ENCODE results near the gene OGFR. TPM values are rescaled to one million over a fixed set of nuclear protein-coding genes. Genes with fewer than 3 reads are reported as not detected.

Gene OGFR
- 33.0 and 40.8 TPM in 2 replicates for total RNA-seq

GRCh38 chr20:62804627-62805154 is at the start of gene OGFR:
TSS of gene OGFR (plus strand) at chr20:62804835. CDS start at chr20:62804860, 25 bp downstream.

GRCh38 chr20:62816884-62817873 is 12.5 kb downstream of the OGFR start, which contains the start of gene COL9A3:
TSS of gene COL9A3 (plus strand) at chr20:62817050. CDS start at chr20:62817065, 15 bp downstream.

DNA sequence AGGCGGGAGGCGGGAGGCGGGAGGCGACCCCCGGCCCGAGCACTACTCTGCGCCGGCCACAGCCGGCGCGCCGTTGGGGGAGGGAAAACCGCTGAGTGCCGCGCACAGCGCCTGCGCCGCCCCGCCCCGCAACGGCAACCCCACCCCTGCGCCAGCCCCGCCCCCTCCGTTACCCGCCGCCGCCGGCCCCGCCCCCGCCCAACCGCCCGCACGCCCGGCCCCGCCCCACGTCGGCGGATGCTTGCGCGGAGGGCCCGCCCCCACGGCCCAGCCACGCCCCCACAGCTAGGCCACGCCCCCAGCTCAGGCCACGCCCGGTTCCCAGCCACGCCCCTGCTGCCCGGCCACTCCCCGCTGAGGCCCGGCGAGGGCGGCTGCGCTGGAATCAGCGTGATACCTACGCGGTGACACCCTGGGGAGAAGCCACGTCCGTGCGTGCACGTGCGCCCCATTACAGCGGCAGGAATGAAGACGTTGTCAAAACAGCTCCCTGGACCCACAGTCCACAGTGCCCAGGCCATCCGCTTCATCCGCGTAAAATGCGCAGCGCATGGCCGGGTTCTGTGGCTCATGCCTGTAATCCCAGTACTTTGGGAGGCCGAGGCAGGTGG is 57.2 kb downstream of the OGFR start, which contains the start of gene TCFL5:
Gene TCFL5, minus strand, starts transcription at position 97 of the 611 bp plus-strand sequence. CDS start 152 bp downstream, outside the sequence.

Other genes with a start within 250 kb of the OGFR start
- gene SLCO4A1, start 162.3 kb upstream of the OGFR start, total RNA-seq, result 4.0 and 5.0 TPM in 2 replicates
- under 0.01 TPM in 1 of 2 replicates, not detected in the other for gene NTSR1, start 96.0 kb upstream of the OGFR start, total RNA-seq
- gene MRGBP, start 8.4 kb upstream of the OGFR start, total RNA-seq, result 11.8 and 17.5 TPM in 2 replicates
- gene COL9A3, start 12.2 kb downstream of the OGFR start, total RNA-seq, result 0.32 and 0.69 TPM in 2 replicates
- 10.2 and 11.7 TPM in 2 replicates for gene TCFL5, start 57.0 kb downstream of the OGFR start, total RNA-seq
- 21.5 and 50.9 TPM in 2 replicates for gene DIDO1, start 121.7 kb downstream of the OGFR start, total RNA-seq
- gene GID8, start 133.3 kb downstream of the OGFR start, total RNA-seq, result 29.8 and 37.3 TPM in 2 replicates
- gene SLC17A9, start 147.9 kb downstream of the OGFR start, total RNA-seq, result 6.9 and 7.3 TPM in 2 replicates
- not detected in 2 replicates for gene BHLHE23, start 202.1 kb downstream of the OGFR start, total RNA-seq